PC-9 (cell line): ENCODE measurements around the gene FGD6.

ENCODE experiments used
- CTCF ChIP-seq: fragments of 200-600 bp; sonication (generic); conservative IDR thresholded peaks from 2 replicates; pipeline ENCODE4 v1.6.1; 2017; ENCODE audit warnings: mixed run types, antibody characterized with exemption, mild to moderate bottlenecking, moderate library complexity
- EZH2 ChIP-seq: fragments of 200-600 bp; sonication (generic); IDR thresholded peaks from 2 replicates; pipeline ENCODE4 v1.8.0; 2017; ENCODE audit warnings: antibody characterized with exemption, low read depth

DNA sequence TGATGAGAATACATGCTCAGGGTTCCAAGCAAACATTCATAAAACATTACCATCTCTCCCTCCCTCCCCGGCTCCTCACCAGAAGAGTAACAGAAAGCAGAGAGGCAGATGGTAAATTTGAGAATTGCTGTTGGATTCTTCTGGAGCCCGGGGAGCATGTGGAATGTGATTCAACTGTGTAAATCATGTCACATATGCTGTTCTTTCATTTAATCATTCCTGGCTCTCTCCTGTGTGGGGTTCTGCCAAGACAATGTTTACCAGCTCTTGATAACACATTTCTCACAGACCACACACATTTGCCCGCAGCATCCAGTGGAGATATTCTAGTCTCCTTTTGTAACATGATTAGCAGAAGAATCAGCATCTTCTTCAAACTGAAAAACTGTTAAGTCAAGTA is 120.4 kb downstream of the FGD6 start:
- TF ChIP-seq CTCF (no peak), EZH2 (no peak)
